ENCODE results near the gene TMEM269. TPM values are rescaled to one million over a fixed set of nuclear protein-coding genes. Genes with fewer than 3 reads are reported as not detected.

TMEM269 gene
- total RNA-seq: under 1 TPM; 0.09 TPM
- under 1 TPM; 0.03 to 0.06 TPM for polyA plus RNA-seq
- long read RNA-seq, donor 1, partial matches to known transcripts: 217 of 222 reads
- long read RNA-seq, donor 1, other reads (novel, unspliced or antisense): 5 of 222 reads
- long read RNA-seq, donor 2, partial matches to known transcripts: 20 of 98 reads
- long read RNA-seq, donor 2, other reads (novel, unspliced or antisense): 78 of 98 reads
- long read RNA-seq, donor 3, partial matches to known transcripts: 20 of 62 reads
- long read RNA-seq, donor 3, other reads (novel, unspliced or antisense): 42 of 62 reads
- long read RNA-seq, donor 4, partial matches to known transcripts: 107 of 107 reads
- long read RNA-seq, donor 4, other reads (novel, unspliced or antisense): 0 of 107 reads
- long read RNA-seq, donor 5, partial matches to known transcripts: 130 of 255 reads
- long read RNA-seq, donor 5, other reads (novel, unspliced or antisense): 125 of 255 reads

- H3K4me1 ChIP-seq (ENCODE audit: control insufficient read depth in 5 of 5, insufficient read depth in 5 of 5, low read length in 5 of 5): peaks cover 0 to 11% (median 0%) of the 10 kb centered on the region in 5 donors
- H3K9me3 ChIP-seq (ENCODE audit: control insufficient read depth in 4 of 4, insufficient read depth in 3 of 4, low read length in 3 of 4): no peaks in the 10 kb centered on the region
- peaks cover 0 to 7% (median 2%) of the 10 kb centered on the region in 4 donors for H3K36me3 ChIP-seq (ENCODE audit: control insufficient read depth in 4 of 4, insufficient read depth in 4 of 4, low read length in 4 of 4)
- no peak for TF ChIP-seq CTCF (IDR thresholded peaks at IDR 0.05; ENCODE audit: control extremely low read depth, extremely low read depth)
- 4 to 9% methylated on average over 51 to 54 of the region's 54 CpGs for WGBS, 2 donors
- no peaks in the 10 kb centered on the region for H3K27me3 ChIP-seq (ENCODE audit: control insufficient read depth in 3 of 3, insufficient read depth in 3 of 3, low read length in 2 of 3)
- peak within 1 kb of the TSS in 1 of 2 donors; percentile 13 for H3K9ac ChIP-seq (ENCODE audit: insufficient read depth in 1 of 2, low read length in 2 of 2)
- ATAC-seq (ENCODE audit: insufficient read depth, low FRiP score) (peak; percentile 23), DNase-seq (peak; percentile 34 to 58 (median 49))
- H3K27ac ChIP-seq (ENCODE audit: low read depth in 1 of 2, low read length in 1 of 2): no peak within 1 kb of the TSS
- H3K4me3 ChIP-seq: peak within 1 kb of the TSS; percentile 37
Observed at GRCh38 chr1:42784946-42785693, at the start of gene TMEM269. TSS of gene TMEM269 (plus strand) at chr1:42784991. CDS start at chr1:42789894, 4,903 bp downstream.

- ATAC-seq (ENCODE audit: insufficient read depth, low FRiP score) (no peak), DNase-seq (no peak)
- WGBS, 2 donors: 91 to 95% methylated on average over 9 to 11 of the region's 11 CpGs
- H3K36me3 ChIP-seq (ENCODE audit: control insufficient read depth in 4 of 4, insufficient read depth in 4 of 4, low read length in 4 of 4): no peaks in the 10 kb centered on the region
- no peak overlapping the region for H3K27ac ChIP-seq (ENCODE audit: low read depth in 1 of 2, low read length in 1 of 2)
- no peak for TF ChIP-seq CTCF (IDR thresholded peaks at IDR 0.05; ENCODE audit: control extremely low read depth, extremely low read depth)
- H3K4me1 ChIP-seq (ENCODE audit: control insufficient read depth in 5 of 5, insufficient read depth in 5 of 5, low read length in 5 of 5): peaks cover 0 to 11% (median 0%) of the 10 kb centered on the region in 5 donors
- no peak overlapping the region for H3K9ac ChIP-seq (ENCODE audit: insufficient read depth in 1 of 2, low read length in 2 of 2)
- H3K4me3 ChIP-seq: no peak overlapping the region
- H3K27me3 ChIP-seq (ENCODE audit: control insufficient read depth in 3 of 3, insufficient read depth in 3 of 3, low read length in 2 of 3): no peaks in the 10 kb centered on the region
- H3K9me3 ChIP-seq (ENCODE audit: control insufficient read depth in 4 of 4, insufficient read depth in 3 of 4, low read length in 3 of 4): no peaks in the 10 kb centered on the region
Observed at GRCh38 chr1:42735056-42735455, 49.7 kb upstream of the TMEM269 start.

- no peaks in the 10 kb centered on the region for H3K36me3 ChIP-seq (ENCODE audit: control insufficient read depth in 4 of 4, insufficient read depth in 4 of 4, low read length in 4 of 4)
- no peak overlapping the region for H3K27ac ChIP-seq (ENCODE audit: low read depth in 1 of 2, low read length in 1 of 2)
- no peak for ATAC-seq (ENCODE audit: insufficient read depth, low FRiP score)
- H3K4me3 ChIP-seq: no peak overlapping the region
- no peaks in the 10 kb centered on the region for H3K27me3 ChIP-seq (ENCODE audit: control insufficient read depth in 3 of 3, insufficient read depth in 3 of 3, low read length in 2 of 3)
- no peak overlapping the region for H3K9ac ChIP-seq (ENCODE audit: insufficient read depth in 1 of 2, low read length in 2 of 2)
- peaks cover 0 to 16% (median 0%) of the 10 kb centered on the region in 5 donors for H3K4me1 ChIP-seq (ENCODE audit: control insufficient read depth in 5 of 5, insufficient read depth in 5 of 5, low read length in 5 of 5)
- H3K9me3 ChIP-seq (ENCODE audit: control insufficient read depth in 4 of 4, insufficient read depth in 3 of 4, low read length in 3 of 4): no peaks in the 10 kb centered on the region
- no peak for DNase-seq
- no peak for TF ChIP-seq CTCF (IDR thresholded peaks at IDR 0.05; ENCODE audit: control extremely low read depth, extremely low read depth)
- 86 to 93% methylated on average over 12 to 14 of the region's 14 CpGs for WGBS, 2 donors
Observed at GRCh38 chr1:42735477-42736105, 49.2 kb upstream of the TMEM269 start.

All from lung (tissue), 16 donors.